SK-N-SH (cell line): ENCODE measurements around the gene OCIAD1. TPM values are rescaled to one million over a fixed set of nuclear protein-coding genes. Genes with fewer than 3 reads are reported as not detected.

Experiments
- CTCF ChIA-PET: fragments of 300-600, 350-600 bp; formaldehyde crosslinking; extraction: SDS; loops from one replicate; lab custom pipeline; 2021; lab: Yijun Ruan, JAX
- POLR2A ChIA-PET: fragments of 350-600 bp; sonication (Branson Sonifier 250); formaldehyde crosslinking; extraction: SDS; loops from one replicate; lab custom pipeline; 2020; ENCODE audit warnings: antibody characterized with exemption, inconsistent platforms; lab: Yijun Ruan, JAX
- DNase-seq: peaks from one replicate; pipeline ENCODE4 v3.0.0; 2012
- H2AFZ ChIP-seq: fragments of 200-600 bp; sonication (generic); 2 replicates; pipeline ENCODE4 v1.8.1; 2016; ENCODE audit warnings: antibody characterized with exemption, mild to moderate bottlenecking, low read depth
- H3F3A ChIP-seq: fragments of 200-600 bp; sonication (generic); replicated peaks from 2 replicates; pipeline ENCODE3; 2016; ENCODE audit warnings: antibody characterized with exemption, mild to moderate bottlenecking; ENCODE audit not compliant: insufficient read depth
- H3K27ac ChIP-seq, 2 experiments: fragments of 200-500 bp in 1 of 2; fragments of 200-600 bp in 1 of 2; sonication (Bioruptor generic) in 1 of 2; sonication (generic), shearing (Covaris generic) in 1 of 2; 2 replicates each; pipeline versions ENCODE4 v1.5.1 to v1.6.1; 2014 to 2016; ENCODE audit warnings: low read depth in 2 of 2, inconsistent platforms in 1 of 2, low read length in 1 of 2, mild to moderate bottlenecking in 1 of 2, mixed read lengths in 1 of 2
- H3K27me3 ChIP-seq: fragments of 200-600 bp; sonication (generic), shearing (Covaris generic); 2 replicates; pipeline ENCODE4 v1.6.1; 2016; ENCODE audit warnings: mixed run types; ENCODE audit not compliant: insufficient read depth
- H3K36me3 ChIP-seq, 2 experiments: fragments of 200-500 bp in 1 of 2; fragments of 200-600 bp in 1 of 2; sonication (Bioruptor generic) in 1 of 2; sonication (generic) in 1 of 2; replicated peaks in 1 of 2; 2 replicates each; pipeline versions ENCODE3 to v1.5.1; 2014 to 2016; ENCODE audit warnings: low read length in 1 of 2, mild to moderate bottlenecking in 1 of 2; ENCODE audit not compliant: insufficient read depth in 2 of 2, control insufficient read depth in 1 of 2
- H3K4me1 ChIP-seq, 2 experiments: fragments of 200-500 bp in 1 of 2; fragments of 200-600 bp in 1 of 2; sonication (Bioruptor generic) in 1 of 2; sonication (generic), shearing (Covaris generic) in 1 of 2; 2 replicates each; pipeline versions ENCODE4 v1.5.1 to v1.6.1; 2014 to 2016; ENCODE audit warnings: low read depth in 1 of 2, low read length in 1 of 2, mixed run types in 1 of 2; ENCODE audit not compliant: insufficient read depth in 2 of 2, control insufficient read depth in 1 of 2
- H3K4me2 ChIP-seq: fragments of 200-600 bp; sonication (generic), shearing (Covaris generic); 2 replicates; pipeline ENCODE4 v1.6.1; 2017; ENCODE audit warnings: mixed run types
- H3K4me3 ChIP-seq, 2 experiments: fragments of 200-500 bp in 1 of 2; fragments of 200-600 bp in 1 of 2; sonication (Bioruptor generic) in 1 of 2; sonication (generic), shearing (Covaris generic) in 1 of 2; 2 replicates each; pipeline versions ENCODE4 v1.5.1 to v1.8.1; 2014 to 2016; ENCODE audit warnings: low read depth in 2 of 2, inconsistent platforms in 1 of 2, low read length in 1 of 2, mild to moderate bottlenecking in 1 of 2, mixed read lengths in 1 of 2, moderate library complexity in 1 of 2
- H3K79me2 ChIP-seq: fragments of 200-600 bp; sonication (generic); 2 replicates; pipeline ENCODE4 v1.8.1; 2017; ENCODE audit warnings: mild to moderate bottlenecking; ENCODE audit not compliant: insufficient read depth
- H3K9ac ChIP-seq: fragments of 200-600 bp; sonication (generic); 2 replicates; pipeline ENCODE4 v1.6.1; 2017; ENCODE audit warnings: mixed run types
- H3K9me2 ChIP-seq: fragments of 200-600 bp; sonication (generic); 2 replicates; pipeline ENCODE4 v1.6.1; 2017; ENCODE audit warnings: mixed run types
- H3K9me3 ChIP-seq: fragments of 200-600 bp; sonication (generic); 2 replicates; pipeline ENCODE4 v1.6.1; 2017; ENCODE audit warnings: mixed run types, mild to moderate bottlenecking, moderate library complexity
- H4K20me1 ChIP-seq: fragments of 200-600 bp; sonication (generic); 2 replicates; pipeline ENCODE4 v1.6.1; 2017; ENCODE audit warnings: mild to moderate bottlenecking, mixed run types; ENCODE audit not compliant: insufficient read depth
- CHD2 ChIP-seq: fragments of 150-350 bp; IDR thresholded peaks from 2 replicates; pipeline ENCODE4 v1.6.1; 2018; ENCODE audit warnings: low read length; ENCODE audit not compliant: partially characterized antibody
- EZH2phosphoT487 ChIP-seq: fragments of 200-600 bp; sonication (generic); IDR thresholded peaks from 2 replicates; pipeline ENCODE4 v1.6.1; 2017; ENCODE audit warnings: low read depth, mixed run types, mild to moderate bottlenecking, antibody characterized with exemption, moderate library complexity, borderline replicate concordance
- FOXJ3 ChIP-seq: sonication (generic); formaldehyde crosslinking; IDR thresholded peaks from 2 replicates; pipeline ENCODE4 v1.5.1; 2020; ENCODE audit warnings: mild to moderate bottlenecking, missing genetic modification reagents
- FOXM1 ChIP-seq: IDR thresholded peaks from 2 replicates; pipeline ENCODE4 v1.4.0; 2012; ENCODE audit warnings: low read depth, mild to moderate bottlenecking
- GABPA ChIP-seq: IDR thresholded peaks from 2 replicates; pipeline ENCODE4 v1.4.0; 2012; ENCODE audit warnings: low read depth, mild to moderate bottlenecking
- GATA2 ChIP-seq: sonication (generic); formaldehyde crosslinking; IDR thresholded peaks from 2 replicates; pipeline ENCODE4 v1.5.0; 2020; ENCODE audit warnings: mild to moderate bottlenecking, missing genetic modification reagents
- MXI1 ChIP-seq: IDR thresholded peaks from 2 replicates; pipeline ENCODE4 v1.6.1; 2012; ENCODE audit warnings: mild to moderate bottlenecking, low read depth, low read length, improper control_type of control experiment
- NRF1 ChIP-seq: IDR thresholded peaks from 2 replicates; pipeline ENCODE4 v1.6.1; 2012; ENCODE audit warnings: low read depth, mild to moderate bottlenecking, low read length
- POLR2AphosphoS5 ChIP-seq: IDR thresholded peaks from 2 replicates; pipeline ENCODE4 v1.6.1; 2012; ENCODE audit warnings: low read depth, low read length
- REST ChIP-seq: IDR thresholded peaks from 2 replicates; pipeline ENCODE4 v1.6.1; 2012; ENCODE audit warnings: mild to moderate bottlenecking, low read depth, low read length, moderate library complexity
- RFX5 ChIP-seq: IDR thresholded peaks from 2 replicates; pipeline ENCODE4 v1.6.1; 2012; ENCODE audit warnings: mild to moderate bottlenecking, improper control_type of control experiment, low read length
- RXRA ChIP-seq: IDR thresholded peaks from 2 replicates; pipeline ENCODE4 v1.4.0; 2012; ENCODE audit warnings: low read depth, mild to moderate bottlenecking, borderline replicate concordance
- SMC3 ChIP-seq: IDR thresholded peaks from 2 replicates; pipeline ENCODE4 v1.6.1; 2012; ENCODE audit warnings: low read depth, low read length, improper control_type of control experiment
- TAF1 ChIP-seq: IDR thresholded peaks from 2 replicates; pipeline ENCODE4 v1.6.1; 2012; ENCODE audit warnings: low read depth, mild to moderate bottlenecking, low read length, moderate library complexity, borderline replicate concordance
- TEAD4 ChIP-seq: IDR thresholded peaks from 2 replicates; pipeline ENCODE4 v1.4.0; 2012; ENCODE audit warnings: mild to moderate bottlenecking, borderline replicate concordance; ENCODE audit not compliant: insufficient read depth
- USF1 ChIP-seq: IDR thresholded peaks from 2 replicates; pipeline ENCODE4 v1.4.0; 2012; ENCODE audit warnings: low read depth, borderline replicate concordance
- YY1 ChIP-seq: IDR thresholded peaks from 2 replicates; pipeline ENCODE4 v1.4.0; 2012; ENCODE audit warnings: low read depth, mild to moderate bottlenecking
- WGBS: methylation state at CpG from one replicate; pipeline ENCODE4 v1.1.6; 2017; ENCODE audit warnings: low lambda C conversion rate; 5-methylcytosine and 5-hydroxymethylcytosine counted together
- polyA plus RNA-seq, 3 experiments: library from polyadenylated mRNA; depleted of rRNA; stranded (reverse); fragments of >200 nt; gene quantifications; 2 replicates each; pipeline ENCODE4 v1.2.3, GENCODE V29; 2012
- TF ChIP-seq, protein P1 (sequence below): IDR thresholded peaks from 2 replicates; pipeline ENCODE4 v1.4.0; 2012; ENCODE audit warnings: low read depth
- TF ChIP-seq, protein P2 (sequence below): fragments of 150-350 bp; IDR thresholded peaks from 2 replicates; pipeline ENCODE4 v1.6.1; 2017; ENCODE audit warnings: antibody characterized with exemption, low read length, low read depth, borderline replicate concordance
- TF ChIP-seq, protein P3 (sequence below): IDR thresholded peaks from 2 replicates; pipeline ENCODE4; 2012

Gene OCIAD1
- polyA plus RNA-seq, 1 of the 3 experiments (the other 2 are of a cell fraction): 113 TPM

DNA sequence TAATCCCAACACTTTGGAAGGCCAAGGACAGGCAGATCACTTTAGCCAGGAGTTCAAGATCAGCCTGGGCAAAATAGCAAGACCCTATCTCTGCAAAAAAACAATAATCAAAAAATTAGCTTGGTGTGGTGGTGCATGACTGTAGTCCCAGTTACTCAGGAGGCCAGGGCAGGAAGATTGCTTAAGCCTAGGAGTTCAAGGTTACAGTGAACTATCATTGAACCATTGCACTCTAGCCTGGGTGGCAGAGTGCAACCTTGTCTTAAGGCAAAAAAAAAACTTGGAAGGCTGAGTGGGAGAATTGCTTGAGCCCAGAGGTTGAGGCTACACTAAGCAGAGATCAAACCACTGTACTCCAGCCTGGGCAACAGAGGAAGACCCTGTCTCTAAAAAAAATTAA, 45.6 kb upstream of the OCIAD1 start (continued):
- TF ChIP-seq YY1 (no peak), RXRA (no peak), MXI1 (no peak), GABPA (no peak), NRF1 (no peak), FOXJ3 (CRISPR knock-in tag) (no peak), GATA2 (CRISPR knock-in tag) (no peak)
- TF ChIP-seq, protein P1, sequence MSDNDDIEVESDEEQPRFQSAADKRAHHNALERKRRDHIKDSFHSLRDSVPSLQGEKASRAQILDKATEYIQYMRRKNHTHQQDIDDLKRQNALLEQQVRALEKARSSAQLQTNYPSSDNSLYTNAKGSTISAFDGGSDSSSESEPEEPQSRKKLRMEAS: no peak

DNA sequence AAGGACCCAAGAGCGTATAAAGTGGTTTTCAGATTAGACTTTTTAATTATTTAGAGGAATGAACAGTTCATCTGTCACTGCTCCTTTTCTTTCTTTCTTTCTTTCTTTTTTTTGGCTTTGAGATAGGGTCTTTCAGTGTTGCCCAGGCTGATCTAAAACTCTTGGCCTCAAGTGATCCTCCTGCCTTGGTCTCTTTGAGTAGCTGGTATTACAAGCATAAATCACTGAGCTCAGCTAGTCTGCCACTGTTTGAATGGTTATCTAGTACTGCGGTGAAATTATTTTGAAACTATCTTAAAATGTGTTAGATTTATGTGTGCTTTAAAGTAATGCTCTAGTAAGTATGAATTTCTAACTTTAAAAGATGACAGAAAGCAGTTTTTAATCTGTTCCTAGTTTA, 44.3 kb upstream of the OCIAD1 start:
- H3K9me2 ChIP-seq: no peaks in the 10 kb centered on the region

More for the DNA sequence above, 44.3 kb upstream of the OCIAD1 start:
- CTCF ChIA-PET: no interaction called here
- DNase-seq: no peak
- Histone ChIP-seq H3F3A (no peaks in the 10 kb centered on the region), H3K27ac (no peak overlapping the region), H3K36me3 (no peaks in the 10 kb centered on the region), H2AFZ (no peak overlapping the region), H3K79me2 (no peaks in the 10 kb centered on the region), H3K27me3 (no peaks in the 10 kb centered on the region), H4K20me1 (no peaks in the 10 kb centered on the region), H3K4me3 (no peak overlapping the region), H3K4me2 (no peak overlapping the region), H3K9me3 (no peaks in the 10 kb centered on the region), H3K9ac (no peak overlapping the region), H3K4me1 (no peaks in the 10 kb centered on the region)
- POLR2A ChIA-PET: no interaction called here
- TF ChIP-seq, protein P2, sequence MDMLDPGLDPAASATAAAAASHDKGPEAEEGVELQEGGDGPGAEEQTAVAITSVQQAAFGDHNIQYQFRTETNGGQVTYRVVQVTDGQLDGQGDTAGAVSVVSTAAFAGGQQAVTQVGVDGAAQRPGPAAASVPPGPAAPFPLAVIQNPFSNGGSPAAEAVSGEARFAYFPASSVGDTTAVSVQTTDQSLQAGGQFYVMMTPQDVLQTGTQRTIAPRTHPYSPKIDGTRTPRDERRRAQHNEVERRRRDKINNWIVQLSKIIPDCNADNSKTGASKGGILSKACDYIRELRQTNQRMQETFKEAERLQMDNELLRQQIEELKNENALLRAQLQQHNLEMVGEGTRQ: no peak
- TF ChIP-seq REST (no peak), FOXM1 (no peak), CHD2 (no peak), USF1 (no peak), NRF1 (no peak), MXI1 (no peak), TEAD4 (no peak), EZH2phosphoT487 (no peak), RXRA (no peak), TAF1 (no peak), RFX5 (no peak), POLR2AphosphoS5 (no peak), SMC3 (no peak)
- TF ChIP-seq, protein P1: no peak
- TF ChIP-seq, protein P3, sequence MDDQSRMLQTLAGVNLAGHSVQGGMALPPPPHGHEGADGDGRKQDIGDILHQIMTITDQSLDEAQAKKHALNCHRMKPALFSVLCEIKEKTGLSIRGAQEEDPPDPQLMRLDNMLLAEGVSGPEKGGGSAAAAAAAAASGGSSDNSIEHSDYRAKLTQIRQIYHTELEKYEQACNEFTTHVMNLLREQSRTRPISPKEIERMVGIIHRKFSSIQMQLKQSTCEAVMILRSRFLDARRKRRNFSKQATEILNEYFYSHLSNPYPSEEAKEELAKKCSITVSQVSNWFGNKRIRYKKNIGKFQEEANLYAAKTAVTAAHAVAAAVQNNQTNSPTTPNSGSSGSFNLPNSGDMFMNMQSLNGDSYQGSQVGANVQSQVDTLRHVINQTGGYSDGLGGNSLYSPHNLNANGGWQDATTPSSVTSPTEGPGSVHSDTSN: no peak
- WGBS: 95% methylated on average over 2 of the region's 2 CpGs
